Heart left ventricle (tissue), 13 donors: ENCODE data around the gene ARHGEF10L.

Source experiments
- POLR2A ChIP-seq, 2 donors: fragments of 450-650 bp; IDR thresholded peaks; one replicate each; pipeline ENCODE4 v1.6.1; 2017; ENCODE audit warnings: antibody characterized with exemption in 2 of 2, mild to moderate bottlenecking in 2 of 2, moderate library complexity in 2 of 2
- TF ChIP-seq, protein P1 (sequence below), 12 donors: fragments of 200-600 bp; sonication (generic) in 4 of 12; IDR thresholded peaks; one replicate each; pipeline versions ENCODE4 v1.5.0 to v1.8.0; 2018 to 2022; ENCODE audit warnings: antibody characterized with exemption in 12 of 12, mild to moderate bottlenecking in 5 of 12
- donor health status: ischemic (EF 13 %, LVEDD 7.1; RV severe dilation, severe dysfunction).
- donor health status: DM: no; HTN: yes; CAD: no.
- donor health status: DM: no; HTN: no; CAD: no.
- donor health status: ischemic (EF 25% LVEDD 6.9; RV normal size, moderate dysfunction).
- donor health status: ischemic (EF 25% LVEDD 5.7; RV mildly dilated, moderate dysfunction).
- donor health status: ischemic (EF 35%, LVEDD 5.7; RV mildly dilated, moderate dysfunction).
- donor health status: nonischemic (EF 11% LVEDD 7.7; RV severe dilation, severe dysfunction).
- donor health status: DM: yes; HTN: yes; CAD: no.
- donor health status: PGD.
- donor health status: ischemic (EF 29% LVEDD 5.4; RV normal size, mild dysfunction).
- donor health status: nonischemic (EF 23%, LVEDD 6.1; RV moderate dilation, normal function).

DNA sequence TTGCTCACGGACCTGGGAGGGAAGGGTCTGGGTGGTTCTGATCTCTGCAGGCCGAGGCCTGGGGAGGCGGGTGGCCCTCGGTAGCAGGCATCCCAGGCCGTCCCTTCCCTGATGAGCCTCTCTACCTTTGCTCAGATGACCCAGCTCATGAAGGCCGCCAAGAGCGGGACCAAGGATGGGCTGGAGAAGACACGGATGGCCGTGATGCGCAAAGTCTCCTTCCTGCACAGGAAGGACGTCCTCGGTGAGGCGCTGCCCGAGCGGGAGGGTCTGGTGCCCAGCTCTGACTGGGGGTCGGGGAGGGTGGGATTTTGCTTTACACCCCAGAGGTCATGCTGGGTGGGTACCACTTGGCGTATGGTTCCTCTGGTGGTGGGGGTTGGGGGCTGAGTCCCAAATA lies 76.5 kb downstream of the ARHGEF10L start:
- TF ChIP-seq, protein P1, sequence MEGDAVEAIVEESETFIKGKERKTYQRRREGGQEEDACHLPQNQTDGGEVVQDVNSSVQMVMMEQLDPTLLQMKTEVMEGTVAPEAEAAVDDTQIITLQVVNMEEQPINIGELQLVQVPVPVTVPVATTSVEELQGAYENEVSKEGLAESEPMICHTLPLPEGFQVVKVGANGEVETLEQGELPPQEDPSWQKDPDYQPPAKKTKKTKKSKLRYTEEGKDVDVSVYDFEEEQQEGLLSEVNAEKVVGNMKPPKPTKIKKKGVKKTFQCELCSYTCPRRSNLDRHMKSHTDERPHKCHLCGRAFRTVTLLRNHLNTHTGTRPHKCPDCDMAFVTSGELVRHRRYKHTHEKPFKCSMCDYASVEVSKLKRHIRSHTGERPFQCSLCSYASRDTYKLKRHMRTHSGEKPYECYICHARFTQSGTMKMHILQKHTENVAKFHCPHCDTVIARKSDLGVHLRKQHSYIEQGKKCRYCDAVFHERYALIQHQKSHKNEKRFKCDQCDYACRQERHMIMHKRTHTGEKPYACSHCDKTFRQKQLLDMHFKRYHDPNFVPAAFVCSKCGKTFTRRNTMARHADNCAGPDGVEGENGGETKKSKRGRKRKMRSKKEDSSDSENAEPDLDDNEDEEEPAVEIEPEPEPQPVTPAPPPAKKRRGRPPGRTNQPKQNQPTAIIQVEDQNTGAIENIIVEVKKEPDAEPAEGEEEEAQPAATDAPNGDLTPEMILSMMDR (IDR thresholded peaks at IDR 0.05), result no peak
- TF ChIP-seq POLR2A (IDR thresholded peaks at IDR 0.05), result no peak
